K562 (cell line): ENCODE results near the gene CABP4. TPM values are rescaled to one million over a fixed set of nuclear protein-coding genes. Genes with fewer than 3 reads are reported as not detected.
A peak's percentile ranks its signal among the peaks of the same experiment; 100 is the strongest.

Experiments
- ATAC-seq: fragments of 200-7000 bp; cut with Tn5 transposase; 3 replicates; pipeline ENCODE4 v1.9.1; 2020; ENCODE audit warnings: moderate library complexity
- BruUV-seq: library from RNA; stranded (reverse); fragments of 400-500 nt; replicated peaks from 2 replicates; lab custom pipeline; 2021; lab: Mats Ljungman, UMichigan
- CTCF ChIA-PET: fragments of 300-600 bp; formaldehyde crosslinking; extraction: SDS; loops from one replicate; lab custom pipeline; 2021; ENCODE audit warnings: low intra/inter-chr PET ratio; lab: Yijun Ruan, JAX
- POLR2A ChIA-PET: fragments of 300-600, 350-650 bp; sonication (Branson Sonifier 250); formaldehyde crosslinking; extraction: SDS; loops from one replicate; lab custom pipeline; 2021; ENCODE audit warnings: antibody characterized with exemption, inconsistent platforms; lab: Yijun Ruan, JAX
- DNase-seq, 4 experiments: peaks; one replicate each; pipeline versions ENCODE4 v3.0.0 to v3.0.0-alpha.2; 2011 to 2018; ENCODE audit warnings: low spot score in 3 of 4, mixed read lengths in 3 of 4; ENCODE audit errors: extremely low read depth in 1 of 4
- FAIRE-seq: peaks from 2 replicates; lab custom pipeline; 2011; peaks lifted over from hg19 to GRCh38; lab: Jason Lieb, UNC
- H2AFZ ChIP-seq: 2 replicates; pipeline ENCODE4 v1.6.0; 2011; ENCODE audit warnings: low read depth, low read length, control low read depth, inconsistent platforms
- H3K27ac ChIP-seq: fragments of 200-600 bp; 3 replicates; pipeline ENCODE4 v1.8.0; 2011; ENCODE audit warnings: low read depth, mild to moderate bottlenecking, control low read depth, inconsistent platforms, low read length, moderate library complexity, mixed read lengths; ENCODE audit errors: extremely low read depth
- H3K27me3 ChIP-seq, 2 experiments: fragments of 300-600 bp in 1 of 2; 2 replicates in 1 of 2; 3 replicates in 1 of 2; pipeline versions ENCODE4 v1.6.0 to v1.8.0; 2011; ENCODE audit warnings: inconsistent platforms in 2 of 2, low read length in 2 of 2, mild to moderate bottlenecking in 1 of 2, mixed read lengths in 1 of 2, moderate library complexity in 1 of 2; ENCODE audit not compliant: control insufficient read depth in 2 of 2, insufficient read depth in 2 of 2
- H3K36me3 ChIP-seq: fragments of 300-600 bp; 3 replicates; pipeline ENCODE4 v1.8.0; 2011; ENCODE audit warnings: mild to moderate bottlenecking, low read length, inconsistent platforms; ENCODE audit not compliant: control insufficient read depth, insufficient read depth
- H3K4me1 ChIP-seq, 2 experiments: fragments of 200-600 bp in 1 of 2; replicated peaks in 1 of 2; 2 replicates in 1 of 2; 3 replicates in 1 of 2; pipeline versions ENCODE4 v1.5.1 to v1.8.0; 2011; ENCODE audit warnings: inconsistent platforms in 2 of 2, low read length in 2 of 2, mild to moderate bottlenecking in 1 of 2, mixed read lengths in 1 of 2, moderate library complexity in 1 of 2; ENCODE audit not compliant: control insufficient read depth in 2 of 2, insufficient read depth in 2 of 2
- H3K4me2 ChIP-seq: 2 replicates; pipeline ENCODE4 v1.6.1; 2011; ENCODE audit warnings: low read length, control low read depth, inconsistent platforms, mixed read lengths; ENCODE audit not compliant: insufficient read depth
- H3K4me3 ChIP-seq: fragments of 200-600 bp; sonication (generic), shearing (Covaris generic); 2 replicates; pipeline ENCODE4 v1.5.1; 2016; ENCODE audit warnings: control low read depth, inconsistent platforms
- H3K79me2 ChIP-seq: fragments of 200-600 bp; 3 replicates; pipeline ENCODE4 v1.8.0; 2011; ENCODE audit warnings: low read length, inconsistent platforms; ENCODE audit not compliant: control insufficient read depth, insufficient read depth
- H3K9ac ChIP-seq, 2 experiments: 2 replicates each; pipeline versions ENCODE4 v1.6.0 to v1.6.1; 2011; ENCODE audit warnings: low read depth in 2 of 2, low read length in 2 of 2, control low read depth in 1 of 2, inconsistent platforms in 1 of 2, mild to moderate bottlenecking in 1 of 2, mixed read lengths in 1 of 2; ENCODE audit not compliant: insufficient read depth in 1 of 2
- H3K9me1 ChIP-seq: one replicate; pipeline ENCODE4 v1.6.0; 2011; ENCODE audit warnings: inconsistent platforms, mild to moderate bottlenecking, low read length, moderate library complexity; ENCODE audit not compliant: control insufficient read depth, insufficient read depth
- H3K9me3 ChIP-seq: replicated peaks from 2 replicates; pipeline ENCODE4 v1.5.1; 2011; ENCODE audit warnings: low read depth, low read length, inconsistent platforms; ENCODE audit not compliant: control insufficient read depth, insufficient read depth
- H4K20me1 ChIP-seq: replicated peaks from 2 replicates; pipeline ENCODE4 v1.6.1; 2011; ENCODE audit warnings: low read length, inconsistent platforms, mixed read lengths; ENCODE audit not compliant: control insufficient read depth, insufficient read depth
- ARID3A ChIP-seq: IDR thresholded peaks from 2 replicates; pipeline ENCODE4 v1.6.1; 2012; ENCODE audit warnings: low read depth, low read length, improper control_type of control experiment, borderline replicate concordance
- E2F4 ChIP-seq: sonication (generic); formaldehyde crosslinking; IDR thresholded peaks from 2 replicates; pipeline ENCODE4 v1.8.0; 2022; ENCODE audit warnings: mild to moderate bottlenecking, low read depth, missing genetic modification reagents
- HDAC8 ChIP-seq: fragments of 450-650 bp; IDR thresholded peaks from 2 replicates; pipeline ENCODE4 v1.6.1; 2016; ENCODE audit warnings: mild to moderate bottlenecking, missing genetic modification characterization, moderate library complexity, missing compliant biosample characterization
- MECOM ChIP-seq: fragments of 250-450 bp; sonication (Bioruptor Pico); IDR thresholded peaks from 2 replicates; pipeline ENCODE4 v1.8.0; 2022; ENCODE audit warnings: inconsistent platforms
- NFXL1 ChIP-seq: fragments of 450-650 bp; formaldehyde crosslinking; IDR thresholded peaks from 2 replicates; pipeline ENCODE4 v1.4.0; 2021; ENCODE audit warnings: mild to moderate bottlenecking
- PHF21A ChIP-seq: fragments of 450-650 bp; IDR thresholded peaks from 2 replicates; pipeline ENCODE4 v1.6.1; 2017; ENCODE audit warnings: low read depth, borderline replicate concordance
- RBFOX2 ChIP-seq: fragments of 200-400 bp; formaldehyde crosslinking; IDR thresholded peaks from 2 replicates; pipeline ENCODE4 v1.6.1; 2017; ENCODE audit warnings: low read depth, mild to moderate bottlenecking, low read length, moderate library complexity
- TBP ChIP-seq: optimal IDR thresholded peaks from 2 replicates; pipeline ENCODE3; 2011; ENCODE audit warnings: low read depth, low read length, improper control_type of control experiment
- ZNF134 ChIP-seq: fragments of 250-450 bp; sonication (Bioruptor Pico); conservative IDR thresholded peaks from 2 replicates; pipeline ENCODE4 v1.4.0; 2020
- ZNF354B ChIP-seq: fragments of 250-450 bp; sonication (Bioruptor Pico); IDR thresholded peaks from 2 replicates; pipeline ENCODE4 v1.4.0; 2020
- WGBS: fragments of 100-300 bp; shearing (Covaris generic); methylation state at CpG from one replicate; pipeline ENCODE4 v1.1.6; 2016; ENCODE audit warnings: low coverage, mixed read lengths; ENCODE audit not compliant: insufficient coverage; ENCODE audit errors: missing lambda C conversion rate; 5-methylcytosine and 5-hydroxymethylcytosine counted together
- in situ Hi-C: fragments of 300-500 bp; cut with MboI; formaldehyde crosslinking; loops from 4 replicates; pipeline ENCODE4 v1.15.0; 2018; ENCODE audit warnings: inconsistent platforms, mixed read lengths
- intact Hi-C: fragments of 100-400 bp; cut with micrococcal nuclease; formaldehyde crosslinking; loops from 2 replicates; pipeline ENCODE4 v1.14.2; 2022
- polyA plus RNA-seq, 8 experiments: library from polyadenylated mRNA; depleted of rRNA in 4 of 8; stranded (reverse) in 5 of 8; unstranded in 3 of 8; fragments of >200 nt; fragmentation: Nextera tagmentation in 2 of 8; fragmentation: Illumina TruSeq in 1 of 8; extraction: Ambion mirVana in 2 of 8; extraction: Trizol in 1 of 8; gene quantifications; 2 replicates each; pipeline versions ENCODE4 v1.2.1 to v1.2.3, GENCODE V29; 2011 to 2014; ENCODE audit warnings: inconsistent platforms in 1 of 8, missing spikeins in 1 of 8
- total RNA-seq, 7 experiments: library from RNA; depleted of rRNA in 6 of 7; stranded (reverse); fragments of >200 nt in 6 of 7; fragmentation: Illumina TruSeq in 2 of 7; extraction: Trizol in 2 of 7; gene quantifications; 2 replicates each; pipeline versions ENCODE4 v1.2.1 to v1.2.3, GENCODE V29; 2011 to 2021; ENCODE audit warnings: low replicate concordance in 1 of 7

Gene CABP4
- total and polyA plus RNA-seq, 9 of the 15 experiments (the other 6 are each of a cell fraction or from before 2014, with no cell fraction given) = 0.11 TPM; not detected in 8

- 0 out of 2 replicates have a peak, but pooled peaks have one; percentile 15 for TF ChIP-seq RBFOX2
- no peak for TF ChIP-seq E2F4 (CRISPR knock-in tag)
- TF ChIP-seq TBP = peak; percentile 17
- no peak for TF ChIP-seq ZNF134 (CRISPR knock-in tag)
- TF ChIP-seq PHF21A = no peak
- TF ChIP-seq MECOM (CRISPR knock-in tag) = no peak
- no peak for TF ChIP-seq HDAC8
- TF ChIP-seq NFXL1 (CRISPR knock-in tag) = no peak
- no peak for TF ChIP-seq ZNF354B (CRISPR knock-in tag)
- TF ChIP-seq ARID3A = no peak
- DNase-seq = no peak
- no peaks in the 10 kb centered on the region for H4K20me1 ChIP-seq
- POLR2A ChIA-PET = interaction anchor here (1.0 kb wide), 1 partner anchor 72 kb away, joined by 3 read pairs; no protein-coding TSS in a partner anchor
- in situ Hi-C loops (no loop called here), intact Hi-C loops (loop anchor here (2.0 to 5.0 kb wide), 5 partner anchors 34 to 149 kb away; partner anchors contain the start of genes GSTP1, PPP1CA and RPS6KB2)
- peaks cover 26% of the 10 kb centered on the region; the same call in 2 of the 3 replicates for H3K36me3 ChIP-seq
- H3K9me3 ChIP-seq = no peaks in the 10 kb centered on the region
- no peak overlapping the region for H2AFZ ChIP-seq
- no peak for FAIRE-seq
- no TSS peak for BruUV-seq
- no peak for ATAC-seq
- H3K79me2 ChIP-seq = peaks cover 33% of the 10 kb centered on the region
- H3K27me3 ChIP-seq = no peaks in the 10 kb centered on the region
- peaks cover 28 to 70% of the 10 kb centered on the region in 2 experiments for H3K4me1 ChIP-seq
- CTCF ChIA-PET = interaction anchor here (0.8 to 2.5 kb wide), 3 partner anchors 72 to 106 kb away, joined by 4 to 13 read pairs (median 4); partner anchors contain the start of gene PPP1CA
- H3K9ac ChIP-seq = peak overlapping the region; percentile 82 to 87; a peak in 3 of 4 replicates
- peak overlapping the region; percentile 98 for H3K4me2 ChIP-seq
- 82% methylated on average over 15 of the region's 16 CpGs for WGBS
- H3K4me3 ChIP-seq = peak overlapping the region; percentile 79; the same call in 1 of the 2 replicates
- peak overlapping the region; percentile 7; the same call in 1 of the 3 replicates for H3K27ac ChIP-seq
- H3K9me1 ChIP-seq = peaks cover 2% of the 10 kb centered on the region
Measured at GRCh38 chr11:67506426-67507051, 51.4 kb downstream of the CABP4 start.
